Inflammatory macrophage treated with lipopolysaccharide for 4 hours (primary cell): ENCODE data around the gene EXD2.
"Not testable (repeated sequence)": the region's sequence is repeated elsewhere in the genome, so short reads cannot be mapped to it uniquely, and the experiment has no call there.

ENCODE experiments used
- DNase-seq: peaks from one replicate; pipeline ENCODE4 v3.0.0-alpha.2; 2020

Gene EXD2, protein sequence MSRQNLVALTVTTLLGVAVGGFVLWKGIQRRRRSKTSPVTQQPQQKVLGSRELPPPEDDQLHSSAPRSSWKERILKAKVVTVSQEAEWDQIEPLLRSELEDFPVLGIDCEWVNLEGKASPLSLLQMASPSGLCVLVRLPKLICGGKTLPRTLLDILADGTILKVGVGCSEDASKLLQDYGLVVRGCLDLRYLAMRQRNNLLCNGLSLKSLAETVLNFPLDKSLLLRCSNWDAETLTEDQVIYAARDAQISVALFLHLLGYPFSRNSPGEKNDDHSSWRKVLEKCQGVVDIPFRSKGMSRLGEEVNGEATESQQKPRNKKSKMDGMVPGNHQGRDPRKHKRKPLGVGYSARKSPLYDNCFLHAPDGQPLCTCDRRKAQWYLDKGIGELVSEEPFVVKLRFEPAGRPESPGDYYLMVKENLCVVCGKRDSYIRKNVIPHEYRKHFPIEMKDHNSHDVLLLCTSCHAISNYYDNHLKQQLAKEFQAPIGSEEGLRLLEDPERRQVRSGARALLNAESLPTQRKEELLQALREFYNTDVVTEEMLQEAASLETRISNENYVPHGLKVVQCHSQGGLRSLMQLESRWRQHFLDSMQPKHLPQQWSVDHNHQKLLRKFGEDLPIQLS

DNA sequence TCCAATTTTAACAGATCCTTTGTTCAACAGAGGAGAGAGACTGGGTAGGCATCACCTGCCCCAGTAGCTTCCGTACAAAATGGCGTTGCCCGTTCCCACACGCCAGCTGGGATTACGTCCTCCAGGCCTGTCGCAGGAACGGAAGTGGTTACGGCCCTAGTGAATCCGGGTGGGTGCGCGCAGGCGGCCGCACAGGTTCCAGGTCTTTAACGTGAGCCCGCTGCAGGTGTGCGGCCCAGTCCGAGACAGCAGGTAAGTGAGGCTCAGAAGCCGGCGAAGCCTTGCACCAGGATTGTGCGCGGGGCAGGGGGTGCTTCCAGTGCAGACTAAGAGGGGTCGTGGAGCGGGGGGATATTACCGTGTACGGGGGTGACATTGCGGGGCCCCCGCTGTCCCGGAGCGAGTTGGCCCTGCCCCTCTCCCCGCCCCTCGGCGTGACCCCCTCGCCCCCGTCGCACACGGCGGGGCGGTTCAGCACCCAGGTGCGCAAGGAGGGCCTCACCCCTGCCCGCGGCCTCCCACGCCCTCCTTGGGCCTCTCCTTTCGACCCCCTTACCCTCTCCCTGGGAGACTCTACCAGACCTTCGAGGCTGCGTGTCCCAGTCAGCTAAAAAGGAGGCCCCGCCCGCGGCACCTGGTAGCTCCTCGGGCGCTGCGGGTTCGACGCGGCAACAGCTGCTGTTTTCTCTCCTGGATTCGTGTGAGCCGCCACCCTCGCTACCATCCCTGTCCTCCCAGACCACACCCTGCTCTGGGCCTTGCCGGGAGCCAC, at the start of gene EXD2:
Gene EXD2, plus strand, starts transcription at position 159 of the 772 bp plus-strand sequence. CDS start 17,973 bp downstream, outside the sequence.
- peak; percentile 73 for DNase-seq

DNA sequence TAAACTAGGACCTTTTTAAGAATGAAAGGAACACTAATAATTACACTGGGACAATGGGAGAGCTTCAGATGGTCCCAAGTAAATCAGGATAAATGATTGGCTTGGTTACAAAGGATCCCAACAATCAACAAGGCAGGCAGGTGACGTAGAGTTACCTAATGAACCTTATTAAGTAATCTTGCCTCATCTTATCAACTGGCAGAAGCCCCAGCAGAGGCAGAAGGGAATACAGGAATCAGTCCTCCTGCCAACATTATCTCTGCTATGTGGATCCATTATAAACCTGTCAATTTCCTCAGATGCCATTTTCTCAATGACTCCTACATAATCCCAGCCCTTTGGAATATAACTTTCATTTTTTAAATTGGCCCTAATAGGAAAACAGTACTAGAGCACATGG, 49.7 kb upstream of the EXD2 start:
- DNase-seq = no peak

DNA sequence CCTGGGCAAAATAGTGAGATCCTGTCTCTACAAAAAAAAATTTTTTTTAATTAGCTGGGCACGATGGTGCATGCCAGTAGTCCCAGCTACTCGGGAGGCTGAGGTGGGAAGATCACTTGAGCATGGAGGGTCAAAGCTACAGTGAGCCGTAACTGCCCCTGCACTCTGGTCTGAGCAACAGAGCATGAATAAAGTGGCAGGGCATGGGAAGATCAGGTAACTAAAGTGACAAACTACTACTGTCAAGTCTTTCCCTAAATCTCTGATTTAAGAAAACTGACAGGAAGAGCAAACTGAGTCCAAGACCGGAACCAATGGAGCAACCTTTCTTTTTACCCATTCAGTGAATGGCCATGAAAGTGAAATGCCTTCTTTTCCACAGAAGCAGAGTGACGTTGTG, 49.2 kb upstream of the EXD2 start:
- no peak for DNase-seq

DNA sequence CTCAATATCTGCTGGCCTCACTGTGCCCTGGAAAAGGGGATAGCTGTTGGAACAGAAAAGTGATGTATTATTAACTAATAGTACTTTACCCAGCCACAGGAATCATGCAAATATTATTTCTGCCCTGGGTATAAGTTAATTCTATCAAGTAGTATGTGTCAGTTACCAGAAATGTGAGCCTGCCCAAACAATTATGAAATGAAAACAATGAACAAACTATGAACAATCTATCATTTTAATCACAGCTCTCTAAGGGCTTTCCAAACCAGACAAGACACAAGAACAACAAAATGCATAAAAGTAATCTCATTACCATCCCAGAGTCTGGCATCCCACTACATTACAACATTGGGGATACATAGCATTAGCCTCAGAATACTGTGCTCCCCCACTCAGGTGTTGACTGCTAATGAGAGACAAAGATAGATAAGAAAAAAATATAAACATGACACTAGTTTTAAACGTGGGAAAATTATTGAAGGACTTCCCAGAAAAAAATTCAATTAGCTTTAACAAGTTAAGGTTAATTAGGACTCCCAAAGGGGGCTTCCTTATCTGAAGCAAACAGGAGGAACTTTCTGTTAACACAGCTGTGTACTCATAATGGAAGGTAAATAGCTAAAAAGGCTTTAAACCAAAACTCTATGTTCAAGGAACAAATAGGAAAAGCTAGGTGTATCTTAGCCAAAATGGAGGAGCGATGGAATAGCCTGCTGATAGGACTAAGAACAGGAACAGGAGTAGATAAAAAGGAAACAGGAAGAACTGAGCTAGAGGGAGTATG, 41.6 kb upstream of the EXD2 start:
- DNase-seq = no peak

DNA sequence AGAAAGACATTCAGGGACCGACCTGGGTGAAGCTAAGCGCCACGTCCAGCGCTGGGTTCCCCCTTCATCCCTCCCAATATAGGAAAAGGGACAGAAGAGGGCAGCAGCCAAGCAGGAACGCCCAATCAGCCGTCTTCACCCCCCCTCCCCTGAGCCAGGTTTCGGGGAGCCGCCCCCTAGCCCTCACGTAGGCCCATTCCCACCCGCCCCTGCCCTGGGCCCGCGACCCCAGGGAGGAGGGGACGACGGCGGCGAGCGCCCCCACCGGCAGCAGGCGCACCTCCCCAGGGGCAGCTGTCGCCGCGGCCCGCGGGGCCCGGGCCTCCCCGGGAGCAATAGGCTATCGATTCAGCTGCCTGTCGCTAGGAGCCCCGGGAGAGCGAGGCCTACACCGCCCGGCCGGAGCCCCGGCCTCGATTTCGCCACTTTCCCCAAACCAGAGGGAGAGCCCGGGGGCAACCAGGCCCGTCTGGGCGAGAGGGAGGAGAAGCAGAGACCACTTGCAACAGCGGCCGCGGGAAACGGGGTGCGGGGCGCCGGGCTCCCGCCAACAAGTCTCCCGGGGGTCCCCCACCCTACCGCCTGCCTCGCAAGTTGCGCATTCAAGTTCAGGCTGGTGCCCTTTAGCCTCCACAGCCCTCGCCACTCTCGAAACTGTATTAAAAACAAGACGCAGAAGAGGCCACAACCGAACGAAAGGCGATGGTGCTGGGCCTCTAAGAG, 39.7 kb upstream of the EXD2 start:
- peak; percentile 82 for DNase-seq

DNA sequence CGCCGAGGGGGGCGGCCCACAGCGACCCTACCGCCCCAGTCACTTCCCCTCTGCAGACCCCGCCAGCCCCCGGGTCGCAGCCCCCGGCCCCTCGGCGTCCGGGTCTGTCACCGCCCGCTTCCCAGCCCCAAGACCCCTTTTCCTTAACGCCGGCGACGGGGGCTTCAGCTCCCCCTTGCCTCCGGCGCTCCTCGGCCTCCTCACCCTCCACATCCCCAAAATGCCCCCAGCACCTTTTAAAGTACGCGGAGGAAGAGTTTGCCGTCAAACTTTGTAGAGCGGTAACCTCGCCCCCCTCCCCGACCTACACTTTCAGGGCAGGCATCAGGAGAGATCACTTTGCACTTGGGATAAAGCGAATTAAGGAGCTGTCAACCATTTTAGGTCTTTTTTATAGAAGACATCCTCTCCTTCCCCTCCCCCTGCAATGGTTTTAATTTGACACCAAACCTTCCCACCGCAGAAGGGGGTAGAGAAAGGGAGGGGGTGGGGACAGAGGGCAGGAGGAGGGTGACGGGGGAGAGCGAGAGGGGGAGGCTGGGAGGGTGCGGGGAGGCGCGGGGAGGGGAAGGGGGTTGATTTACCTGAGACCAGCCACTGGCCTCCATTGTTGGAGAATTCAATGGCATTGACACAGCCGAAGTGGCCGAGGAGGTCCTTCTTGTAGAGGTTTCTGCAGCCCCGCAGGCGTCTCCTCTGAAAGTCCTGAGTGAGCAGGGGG, 39.0 kb upstream of the EXD2 start:
- no peak for DNase-seq

DNA sequence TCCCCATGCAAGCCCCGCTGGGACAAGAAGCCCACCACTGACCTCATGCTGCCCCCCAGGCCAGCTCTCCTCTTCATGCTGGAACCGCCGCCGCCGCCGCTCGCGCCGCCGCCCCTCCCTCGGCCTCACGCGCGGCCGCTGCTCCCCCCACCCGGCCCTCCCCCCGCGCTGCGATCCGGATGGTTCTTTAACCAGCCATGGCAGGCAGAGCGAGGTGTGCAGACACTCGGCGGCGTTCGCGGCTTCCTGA, 38.5 kb upstream of the EXD2 start, which contains the start of gene DCAF5:
Gene DCAF5, minus strand, starts transcription at position 218 of the 250 bp plus-strand sequence. Its CDS starts 141 bp downstream, at position 77.
- no peak for DNase-seq

DNA sequence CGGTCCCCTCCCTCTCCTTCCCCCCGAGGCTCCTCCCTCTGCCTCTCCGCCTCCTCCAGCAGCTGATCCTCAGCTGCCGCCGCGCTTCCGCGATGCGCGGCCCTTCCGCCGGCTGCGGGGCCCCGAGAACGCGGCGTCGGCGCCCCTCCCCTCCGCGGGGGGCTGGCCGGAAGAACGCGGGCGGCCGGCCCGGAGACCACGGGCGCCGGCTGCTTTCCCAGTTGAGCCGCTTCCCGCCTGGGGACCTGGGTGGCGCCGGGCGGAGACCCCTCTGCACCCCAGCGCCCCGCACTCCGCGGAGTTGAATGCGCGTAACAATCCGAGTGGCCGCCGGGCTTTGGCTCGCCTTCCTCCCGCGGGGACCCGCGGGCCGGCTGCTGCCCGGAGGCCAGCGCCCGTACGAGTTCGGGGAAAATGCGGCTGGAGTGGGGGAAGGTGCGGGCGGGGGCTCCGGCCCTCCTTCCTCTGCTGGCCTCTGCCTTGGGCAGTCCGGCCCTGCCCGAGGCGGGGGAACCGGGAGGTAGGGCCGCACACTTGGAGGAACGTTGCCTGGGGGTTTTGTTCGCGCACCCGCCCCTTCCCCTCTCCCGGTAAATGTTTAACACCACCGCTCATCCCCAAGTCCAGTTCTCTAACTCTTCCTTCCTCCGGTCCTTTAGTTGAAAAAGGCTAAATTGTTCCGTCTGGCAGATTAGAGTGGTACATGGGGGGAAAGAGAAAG, 38.0 kb upstream of the EXD2 start:
- peak; percentile 93 for DNase-seq

DNA sequence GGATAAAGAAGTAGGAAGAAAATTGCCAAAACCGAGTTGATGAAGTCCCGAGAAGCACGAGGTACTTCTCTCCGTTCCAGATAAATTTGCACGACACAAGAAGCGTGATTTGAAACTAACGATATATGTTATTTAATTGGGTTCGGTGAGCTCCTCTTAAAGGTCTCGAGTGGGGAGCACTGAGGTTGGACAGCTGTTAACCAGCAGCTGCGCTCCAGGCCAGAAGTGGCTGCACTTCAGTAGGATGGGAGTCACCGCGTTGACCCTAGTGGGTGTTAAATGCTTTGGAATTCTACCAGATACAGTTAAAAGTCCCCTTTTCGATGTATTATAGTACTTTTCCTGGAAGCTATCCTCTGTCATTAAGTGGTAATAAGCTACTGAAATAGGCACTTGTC, 37.4 kb upstream of the EXD2 start:
- peak; percentile 22 for DNase-seq

DNA sequence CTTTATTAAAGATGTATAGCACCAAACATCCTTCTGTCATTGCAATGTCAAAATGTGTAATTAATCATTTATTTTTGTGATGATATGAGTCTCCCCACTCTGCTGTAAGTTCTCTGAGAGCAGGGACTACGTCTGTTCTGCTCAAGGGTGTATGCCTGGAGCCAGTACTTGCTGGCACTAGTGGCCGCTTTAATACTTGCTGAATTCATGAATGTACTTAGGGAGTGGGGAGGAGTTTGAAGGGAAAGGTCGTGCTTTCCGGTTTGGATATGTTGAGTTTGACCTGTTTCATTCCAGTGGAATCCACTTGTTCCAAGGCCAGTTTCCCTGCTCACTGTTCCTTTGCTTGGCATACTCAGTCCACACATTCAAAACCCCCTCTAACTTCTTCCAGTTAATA, 36.5 kb upstream of the EXD2 start:
- DNase-seq = no peak

DNA sequence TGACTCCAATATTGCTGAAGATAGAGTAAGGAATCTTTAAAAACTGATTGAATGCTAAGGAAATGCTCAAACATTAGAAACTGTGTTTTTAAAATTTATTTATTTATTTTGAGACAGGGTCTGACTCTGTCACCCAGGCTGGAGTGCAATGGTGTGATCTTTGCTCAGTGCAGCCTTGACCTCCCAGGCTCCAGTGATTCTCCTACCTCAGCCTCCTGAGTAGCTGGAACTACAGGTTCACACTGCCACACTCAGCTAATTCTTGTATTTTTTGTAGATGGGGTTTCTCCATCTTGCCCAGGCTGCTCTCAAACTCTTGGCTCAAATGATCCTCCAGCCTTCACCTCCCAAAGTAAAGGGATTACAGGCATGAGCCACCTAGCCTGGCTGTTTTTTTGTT, 35.1 kb upstream of the EXD2 start:
- no peak for DNase-seq

DNA sequence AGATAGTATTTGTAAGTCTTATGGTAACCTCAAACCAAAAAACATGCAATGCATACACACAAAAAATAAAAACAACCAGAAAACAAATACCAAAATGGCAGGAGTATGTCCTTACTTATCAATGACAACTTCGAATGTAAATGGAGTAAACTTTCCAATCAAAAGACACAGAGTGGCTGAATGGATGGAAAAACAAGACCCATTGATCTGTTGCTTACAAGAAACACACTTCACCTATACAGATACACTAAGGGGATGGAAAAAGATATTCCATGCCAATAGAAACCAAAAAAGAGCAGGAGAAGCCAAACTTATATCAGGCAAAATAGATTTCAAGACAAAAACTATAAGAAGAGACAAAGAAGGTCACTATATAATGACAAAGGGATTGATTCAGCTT, 29.7 kb upstream of the EXD2 start:
- DNase-seq = no peak

DNA sequence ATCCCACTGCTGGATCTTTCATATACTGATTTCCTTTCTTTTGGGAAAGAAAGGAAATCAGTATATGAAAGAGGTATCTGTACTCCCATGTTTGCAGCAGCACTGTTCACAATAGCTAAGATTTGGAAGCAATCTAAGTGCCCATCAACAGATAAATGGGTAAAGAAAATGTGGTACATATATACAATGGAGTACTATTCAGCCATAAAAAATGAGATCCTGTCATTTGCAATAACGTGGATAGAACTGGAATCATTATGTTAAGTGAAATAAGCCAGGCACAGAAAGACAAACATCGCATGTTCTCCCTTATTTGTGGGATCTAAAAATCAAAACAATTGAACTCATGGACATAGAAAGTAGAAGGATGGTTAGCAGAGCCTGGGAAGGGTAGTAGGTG, 25.5 kb upstream of the EXD2 start:
- DNase-seq = not testable (repeated sequence)

DNA sequence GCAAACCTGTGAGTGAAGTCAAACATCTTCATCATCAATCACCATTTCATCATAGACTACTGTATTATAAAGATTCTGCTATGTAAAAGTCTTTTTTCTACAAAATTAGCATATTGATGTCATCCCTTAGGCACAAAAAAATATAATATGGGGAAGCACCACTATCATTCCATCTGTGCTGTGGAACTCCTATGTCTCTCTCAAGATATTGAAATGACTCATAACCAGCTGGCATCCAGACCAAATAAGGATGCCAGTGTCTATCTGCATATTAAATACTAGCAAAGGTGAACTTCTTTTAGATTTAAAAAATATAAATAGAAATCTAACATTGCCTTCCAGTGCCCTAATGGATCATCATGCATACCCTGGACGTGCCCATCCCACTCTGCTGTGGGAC, 20.5 kb upstream of the EXD2 start:
- no peak for DNase-seq

DNA sequence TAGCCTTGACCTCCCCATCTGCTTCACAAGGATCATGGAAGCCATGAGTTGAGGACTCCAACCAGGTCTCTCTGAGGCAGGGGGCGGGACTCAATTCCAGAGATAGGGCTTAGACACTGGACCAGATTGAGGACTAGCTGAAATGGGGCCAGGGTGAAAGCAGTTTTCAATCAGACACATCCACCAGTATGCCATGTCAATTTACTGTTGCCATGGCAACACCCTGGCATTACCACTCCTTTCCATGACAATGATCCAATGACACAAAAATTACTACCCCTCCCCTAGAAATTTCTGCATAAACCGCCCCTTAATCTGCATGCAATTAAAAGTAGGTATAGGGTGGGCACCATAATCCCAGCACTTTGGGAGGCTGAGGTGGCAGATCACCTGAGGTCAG, 19.7 kb upstream of the EXD2 start:
- no peak for DNase-seq

DNA sequence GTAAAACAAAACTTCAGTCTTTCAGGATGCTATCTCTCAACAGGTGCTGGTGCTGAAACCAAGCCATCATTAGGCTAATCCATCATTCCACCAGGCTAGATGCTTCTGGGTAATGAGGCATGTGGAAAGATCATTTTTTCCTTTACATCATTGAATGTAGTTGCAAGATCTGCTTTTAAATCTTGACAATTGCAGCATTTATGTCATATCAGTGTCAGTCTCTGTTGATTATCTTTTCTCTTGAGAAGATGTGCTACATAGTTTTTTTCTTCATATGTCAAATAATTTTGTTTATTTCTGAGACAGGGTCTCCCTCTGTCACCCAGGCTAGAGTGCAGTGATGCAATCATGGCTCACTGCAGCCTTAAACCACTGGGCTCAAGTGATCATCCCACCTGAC, 16.2 kb upstream of the EXD2 start:
- DNase-seq = no peak

DNA sequence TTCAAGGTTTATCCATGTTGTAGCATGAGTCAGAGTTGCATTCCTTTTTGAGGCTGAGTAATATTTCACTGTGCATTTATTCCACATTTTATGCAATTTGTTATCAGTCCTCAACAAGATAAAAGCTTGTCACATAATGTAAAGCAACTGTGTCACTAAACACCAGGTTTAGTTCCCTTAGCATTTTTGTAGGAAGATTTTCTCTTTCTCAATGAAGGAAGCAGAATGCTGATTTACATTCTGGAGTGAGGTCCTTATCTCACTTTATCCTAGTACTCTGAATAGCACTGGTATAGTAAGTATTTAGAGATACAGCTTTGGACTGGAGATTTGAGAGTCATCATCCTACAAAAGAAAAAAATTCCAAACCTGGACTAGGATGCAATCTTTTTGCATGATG, 9.8 kb upstream of the EXD2 start:
- no peak for DNase-seq

DNA sequence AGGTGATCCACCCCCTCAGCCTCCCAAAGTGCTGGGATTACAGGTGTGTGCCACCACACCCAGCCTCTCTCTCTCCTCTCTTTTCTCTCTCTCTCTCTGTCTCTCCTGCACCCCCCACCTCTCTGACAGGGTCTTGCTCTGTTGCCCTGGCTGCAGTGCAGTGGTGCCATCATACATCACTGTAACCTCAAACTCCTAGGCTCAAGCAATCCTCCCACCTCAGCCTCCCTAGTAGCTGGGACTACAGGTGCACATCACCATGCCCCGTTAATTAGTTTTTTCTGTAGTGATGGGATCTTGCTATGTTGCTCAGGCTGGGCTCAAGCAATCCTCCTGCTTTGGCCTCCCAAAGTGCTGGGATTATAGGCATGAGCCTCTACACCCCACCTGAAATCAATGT, 8.7 kb upstream of the EXD2 start:
- DNase-seq = not testable (repeated sequence)

DNA sequence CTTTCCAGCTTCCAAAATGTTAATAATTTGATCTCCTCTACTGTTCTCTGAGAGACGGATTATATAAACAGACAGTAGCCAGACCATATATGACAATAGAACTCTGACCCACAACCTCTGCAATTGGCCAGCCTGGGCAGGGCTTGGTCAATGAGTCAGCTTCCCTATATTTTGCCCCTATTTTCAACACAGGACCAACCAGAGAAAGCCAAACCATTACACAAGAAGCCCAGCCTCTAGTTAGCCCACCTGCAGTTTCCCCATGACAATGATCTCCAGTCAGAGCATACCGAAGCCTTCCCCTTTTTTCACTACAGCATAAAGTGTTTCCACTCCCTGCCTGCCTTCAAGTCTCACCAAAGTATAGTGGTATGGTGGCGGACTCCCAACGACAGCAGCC, 7.6 kb upstream of the EXD2 start:
- DNase-seq = peak; percentile 83

DNA sequence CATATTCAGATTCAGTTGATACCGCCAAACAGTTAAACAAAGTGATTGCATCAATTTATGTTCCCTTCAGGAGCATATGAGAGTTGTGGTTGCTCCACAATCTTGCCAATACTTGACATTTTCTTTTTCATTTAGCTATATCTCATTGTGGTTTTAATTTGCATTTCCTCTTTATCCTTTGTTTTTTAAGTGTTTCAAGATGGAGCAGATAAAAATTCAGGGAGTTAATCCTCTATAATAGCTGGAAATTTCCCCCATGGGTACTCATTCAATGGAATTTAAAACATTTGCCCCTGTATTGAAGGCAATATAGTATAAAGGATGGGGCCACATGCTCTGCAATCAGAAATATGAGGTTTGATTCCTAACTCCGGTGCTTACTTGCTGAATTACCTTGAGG, 1.1 kb upstream of the EXD2 start:
- DNase-seq = no peak

DNA sequence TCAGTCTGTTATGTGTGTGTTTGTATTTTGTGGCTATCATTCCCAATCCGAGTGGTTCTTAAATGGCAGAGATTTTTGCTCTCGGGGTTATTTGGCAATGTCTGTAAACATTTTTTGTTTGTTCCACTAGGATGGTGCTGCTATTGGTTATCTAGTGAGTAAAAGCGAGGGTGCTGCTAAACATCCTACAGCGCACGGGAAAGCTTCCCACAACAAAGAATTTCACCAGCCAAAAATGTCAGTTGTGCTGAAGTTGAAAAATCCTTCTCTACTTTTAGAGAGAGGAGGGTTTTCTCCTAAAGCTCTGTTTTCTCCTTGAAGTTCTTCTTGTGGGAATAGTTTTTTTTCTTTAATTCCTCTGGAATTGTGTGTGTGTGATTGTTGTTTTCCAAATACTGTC, 2.4 kb downstream of the EXD2 start:
- no peak for DNase-seq
